CD14-positive monocyte (primary cell): Measurements from ENCODE around the gene IFT172. TPM values are rescaled to one million over a fixed set of nuclear protein-coding genes. Genes with fewer than 3 reads are reported as not detected.
A peak's percentile ranks its signal among the peaks of the same experiment; 100 is the strongest.

Experiments used
- DNase-seq, 3 donors: peaks; one replicate each; pipeline ENCODE4 v3.0.0-alpha.2; 2011 to 2022
- H2AFZ ChIP-seq: 2 replicates; pipeline ENCODE4 v1.6.0; 2012; ENCODE audit warnings: mild to moderate bottlenecking, low read depth, low read length, inconsistent platforms; ENCODE audit not compliant: insufficient read depth, poor library complexity, severe bottlenecking
- H3K27ac ChIP-seq, 2 donors: 1 replicate in 1 of 2; 2 replicates in 1 of 2; pipeline ENCODE4 v1.5.1; 2012 to 2013; ENCODE audit warnings: low read length in 2 of 2, control low read depth in 1 of 2, inconsistent platforms in 1 of 2, low read depth in 1 of 2, mild to moderate bottlenecking in 1 of 2
- H3K27me3 ChIP-seq, 2 donors: one replicate each; pipeline versions ENCODE4 v1.6.0 to v1.6.1; 2011 to 2013; ENCODE audit warnings: low read length in 2 of 2; ENCODE audit not compliant: control insufficient read depth in 2 of 2, insufficient read depth in 2 of 2
- H3K36me3 ChIP-seq, 2 donors: replicated peaks in 1 of 2; 1 replicate in 1 of 2; 2 replicates in 1 of 2; pipeline versions ENCODE4 v1.5.1 to v1.6.1; 2012 to 2013; ENCODE audit warnings: low read length in 2 of 2, control low read depth in 1 of 2, inconsistent platforms in 1 of 2, mild to moderate bottlenecking in 1 of 2; ENCODE audit not compliant: insufficient read depth in 2 of 2, control insufficient read depth in 1 of 2
- H3K4me1 ChIP-seq, 2 donors: 1 replicate in 1 of 2; 2 replicates in 1 of 2; pipeline versions ENCODE4 v1.5.1 to v1.6.1; 2012 to 2013; ENCODE audit warnings: low read length in 2 of 2, control low read depth in 1 of 2, inconsistent platforms in 1 of 2, mild to moderate bottlenecking in 1 of 2, moderate library complexity in 1 of 2; ENCODE audit not compliant: insufficient read depth in 2 of 2, control insufficient read depth in 1 of 2
- H3K4me2 ChIP-seq: replicated peaks from 2 replicates; pipeline ENCODE3; 2012; ENCODE audit warnings: low read length, moderate library complexity, mild to moderate bottlenecking; ENCODE audit not compliant: poor library complexity, severe bottlenecking; ENCODE audit errors: extremely low read depth
- H3K4me3 ChIP-seq, 3 experiments: fragments of 200-600 bp in 1 of 3; sonication (generic) in 1 of 3; replicated peaks in 1 of 3; 1 replicate in 2 of 3; 2 replicates in 1 of 3; pipeline ENCODE4 v1.5.1; 2011 to 2013; ENCODE audit warnings: low read length in 3 of 3, mild to moderate bottlenecking in 3 of 3, control low read depth in 2 of 3, low read depth in 2 of 3, inconsistent platforms in 1 of 3, moderate library complexity in 1 of 3
- H3K79me2 ChIP-seq: 2 replicates; pipeline ENCODE4 v1.6.0; 2012; ENCODE audit warnings: mild to moderate bottlenecking, control low read depth, inconsistent platforms, low read length, moderate library complexity; ENCODE audit not compliant: insufficient read depth
- H3K9ac ChIP-seq: 2 replicates; pipeline ENCODE4 v1.6.0; 2017; ENCODE audit warnings: low read length, mild to moderate bottlenecking; ENCODE audit not compliant: insufficient read depth, poor library complexity, severe bottlenecking
- H3K9me3 ChIP-seq, 2 donors: replicated peaks in 1 of 2; 1 replicate in 1 of 2; 2 replicates in 1 of 2; pipeline versions ENCODE4 v1.5.1 to v1.6.1; 2012 to 2013; ENCODE audit warnings: low read length in 2 of 2, control low read depth in 1 of 2; ENCODE audit not compliant: control insufficient read depth in 1 of 2, insufficient read depth in 1 of 2
- H4K20me1 ChIP-seq: 2 replicates; pipeline ENCODE4 v1.6.0; 2012; ENCODE audit warnings: mild to moderate bottlenecking, low read length, control low read depth, moderate library complexity; ENCODE audit not compliant: insufficient read depth
- H3K27ac Mint-ChIP-seq, 7 donors: one replicate each; pipeline ENCODE4 v1.8.0; 2020; ENCODE audit warnings: mild to moderate bottlenecking in 7 of 7, mixed read lengths in 7 of 7, moderate library complexity in 6 of 7, inconsistent platforms in 2 of 7
- H3K27me3 Mint-ChIP-seq, 3 donors: one replicate each; pipeline ENCODE4 v1.8.0; 2021 to 2022; ENCODE audit warnings: low read depth in 3 of 3, mild to moderate bottlenecking in 3 of 3, mixed read lengths in 3 of 3, moderate library complexity in 3 of 3, inconsistent platforms in 1 of 3
- H3K36me3 Mint-ChIP-seq, 2 donors: one replicate each; pipeline ENCODE4 v1.8.0; 2020; ENCODE audit warnings: mixed read lengths in 2 of 2, inconsistent platforms in 1 of 2, mild to moderate bottlenecking in 1 of 2
- H3K4me1 Mint-ChIP-seq: one replicate; pipeline ENCODE4 v1.8.0; 2020; ENCODE audit warnings: mild to moderate bottlenecking, mixed read lengths
- H3K4me3 Mint-ChIP-seq, 2 donors: one replicate each; pipeline ENCODE4 v1.8.0; 2020; ENCODE audit warnings: mild to moderate bottlenecking in 2 of 2, mixed read lengths in 2 of 2, moderate library complexity in 1 of 2
- H3K9me3 Mint-ChIP-seq, 7 donors: one replicate each; pipeline ENCODE4 v1.8.0; 2020 to 2022; ENCODE audit warnings: mixed read lengths in 7 of 7, mild to moderate bottlenecking in 6 of 7, moderate library complexity in 6 of 7, inconsistent platforms in 2 of 7
- CTCF ChIP-seq: fragments of 200-600 bp; IDR thresholded peaks from one replicate; pipeline ENCODE4 v1.8.0; 2022; ENCODE audit warnings: antibody characterized with exemption, mild to moderate bottlenecking
- WGBS: methylation state at CpG from one replicate; pipeline ENCODE4 v1.1.5; 2013; ENCODE audit warnings: missing lambda C conversion rate; ENCODE audit not compliant: insufficient coverage; 5-methylcytosine and 5-hydroxymethylcytosine counted together
- intact Hi-C, 2 donors: fragments of 100-400 bp; cut with micrococcal nuclease; formaldehyde crosslinking; loops; one replicate each; pipeline versions ENCODE4 v1.15.0 to v1.15.1; 2023
- polyA plus RNA-seq, 3 donors: library from polyadenylated mRNA; depleted of rRNA in 1 of 3; unstranded in 2 of 3; stranded (reverse) in 1 of 3; fragments of 300-500 nt in 2 of 3; fragments of >200 nt in 1 of 3; fragmentation: Illumina TruSeq in 2 of 3; gene quantifications; 1 replicate in 2 of 3; 2 replicates in 1 of 3; pipeline ENCODE4 v1.2.3, GENCODE V29; 2012 to 2021

IFT172 gene
- polyA plus RNA-seq, 3 donors: 1.7 to 12.8 (median 3.6) TPM

- 48% methylated on average over 7 of the region's 8 CpGs for WGBS
- H3K4me1 Mint-ChIP-seq: no peaks in the 10 kb centered on the region
- Histone ChIP-seq H3K27ac (no peak overlapping the region), H2AFZ (no peak overlapping the region), H3K4me2 (no peak overlapping the region), H3K79me2 (no peaks in the 10 kb centered on the region), H4K20me1 (no peaks in the 10 kb centered on the region), H3K4me3 (no peak overlapping the region), H3K4me1 (no peaks in the 10 kb centered on the region), H3K36me3 (peaks cover 0 to 19% of the 10 kb centered on the region in 2 donors), H3K27me3 (no peaks in the 10 kb centered on the region), H3K9me3 (no peaks in the 10 kb centered on the region), H3K9ac (no peak overlapping the region)
- no peak for TF ChIP-seq CTCF
- no peaks in the 10 kb centered on the region for H3K9me3 Mint-ChIP-seq
- no peak overlapping the region for H3K4me3 Mint-ChIP-seq
- no peaks in the 10 kb centered on the region for H3K27me3 Mint-ChIP-seq
- peaks cover 20 to 26% of the 10 kb centered on the region in 2 donors for H3K36me3 Mint-ChIP-seq
- no peak overlapping the region for H3K27ac Mint-ChIP-seq
- no peak for DNase-seq
- intact Hi-C loops: no loop called here
Measured at GRCh38 chr2:27461118-27461517, 28.4 kb downstream of the IFT172 start.

- Mint-ChIP-seq H3K36me3 (peaks cover 32 to 42% of the 10 kb centered on the region in 2 donors), H3K9me3 (peaks cover 0 to 1% (median 0%) of the 10 kb centered on the region in 7 donors), H3K4me3 (no peak overlapping the region), H3K4me1 (no peaks in the 10 kb centered on the region), H3K27me3 (peaks cover 0 to 2% (median 0%) of the 10 kb centered on the region in 3 donors), H3K27ac (peak overlapping the region in 2 of 7 donors; percentile 21 to 32)
- intact Hi-C loops: no loop called here
- no peak for DNase-seq
- no peak overlapping the region for H2AFZ ChIP-seq
- no peak overlapping the region for H3K27ac ChIP-seq
- H3K36me3 ChIP-seq: peaks cover 10 to 51% of the 10 kb centered on the region in 2 donors
- no peaks in the 10 kb centered on the region for H3K79me2 ChIP-seq
- H3K9ac ChIP-seq: no peak overlapping the region
- no peaks in the 10 kb centered on the region for H3K4me1 ChIP-seq
- H3K4me3 ChIP-seq: no peak overlapping the region
- no peaks in the 10 kb centered on the region for H3K27me3 ChIP-seq
- TF ChIP-seq CTCF: no peak
- no peaks in the 10 kb centered on the region for H3K9me3 ChIP-seq
- 93% methylated on average over 3 of the region's 7 CpGs for WGBS
- H3K4me2 ChIP-seq: no peak overlapping the region
- no peaks in the 10 kb centered on the region for H4K20me1 ChIP-seq
Measured at GRCh38 chr2:27453968-27454367, 35.6 kb downstream of the IFT172 start.
